ENCODE results near the gene ABR. TPM values are rescaled to one million over a fixed set of nuclear protein-coding genes. Genes with fewer than 3 reads are reported as not detected.

The ABR gene
- total and polyA plus RNA-seq, 4 experiments from 2014 or later = 7.2 to 157 (median 86.1) TPM

DNA sequence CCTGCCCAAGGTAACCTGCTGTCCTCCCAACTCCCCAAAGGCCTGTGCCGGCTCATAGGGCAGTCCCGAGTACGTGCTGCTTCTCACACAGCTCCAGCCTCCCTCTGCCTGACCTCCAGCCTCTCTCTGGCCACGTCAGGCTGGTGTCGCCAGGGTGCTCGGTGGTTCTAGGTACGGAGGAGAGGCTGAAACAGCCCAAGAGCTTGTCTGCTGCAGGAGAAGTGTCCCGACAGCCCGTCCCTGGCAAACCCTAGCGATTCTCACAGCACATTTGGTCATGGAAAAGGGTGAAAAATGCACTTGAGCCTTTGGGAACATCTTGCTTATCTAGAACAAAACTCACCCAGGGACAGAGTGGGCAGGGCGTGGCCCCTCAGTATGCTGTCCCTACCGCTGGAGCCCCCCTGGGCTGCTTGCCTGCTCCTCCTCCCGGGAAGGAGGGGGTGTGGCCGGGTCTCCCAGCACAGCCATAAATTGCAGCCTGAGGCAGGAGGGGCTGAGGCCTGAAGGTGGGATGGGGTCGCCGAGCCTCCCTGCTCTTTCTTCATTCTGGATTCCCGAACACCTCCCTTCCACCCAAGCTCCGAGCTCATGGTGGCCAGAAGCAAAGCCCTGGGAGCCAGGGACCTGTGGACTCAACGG lies 142.4 kb downstream of the ABR start:
- Mint-ChIP-seq H3K27ac (no peak overlapping the region), H3K4me1 (peaks cover 0 to 6% (median 0%) of the 10 kb centered on the region in 4 donors), H3K9me3 (no peaks in the 10 kb centered on the region), H3K4me3 (no peak overlapping the region), H3K36me3 (peaks cover 8 to 13% of the 10 kb centered on the region in 2 donors), H3K27me3 (no peaks in the 10 kb centered on the region)
- intact Hi-C loops (cut with micrococcal nuclease) = no loop called here
- ChIA-PET CTCF (ENCODE audit: partially characterized antibody) (no interaction called here), POLR2A (ENCODE audit: partially characterized antibody) (no interaction called here)
- H3K4me1 ChIP-seq (ENCODE audit: insufficient read depth, low read length) = no peaks in the 10 kb centered on the region
- DNase-seq = no peak
- peaks cover 11% of the 10 kb centered on the region for H3K36me3 ChIP-seq (ENCODE audit: insufficient read depth, low read length)
- H3K4me3 ChIP-seq (ENCODE audit: low read length in 2 of 2) = no peak overlapping the region
- no peaks in the 10 kb centered on the region for H3K9me3 ChIP-seq (ENCODE audit: control insufficient read depth in 1 of 2, low read length in 2 of 2)
- H3K27ac ChIP-seq (ENCODE audit: low read depth, low read length) = no peak overlapping the region
- no peaks in the 10 kb centered on the region for H3K27me3 ChIP-seq (ENCODE audit: insufficient read depth, low read length)

DNA sequence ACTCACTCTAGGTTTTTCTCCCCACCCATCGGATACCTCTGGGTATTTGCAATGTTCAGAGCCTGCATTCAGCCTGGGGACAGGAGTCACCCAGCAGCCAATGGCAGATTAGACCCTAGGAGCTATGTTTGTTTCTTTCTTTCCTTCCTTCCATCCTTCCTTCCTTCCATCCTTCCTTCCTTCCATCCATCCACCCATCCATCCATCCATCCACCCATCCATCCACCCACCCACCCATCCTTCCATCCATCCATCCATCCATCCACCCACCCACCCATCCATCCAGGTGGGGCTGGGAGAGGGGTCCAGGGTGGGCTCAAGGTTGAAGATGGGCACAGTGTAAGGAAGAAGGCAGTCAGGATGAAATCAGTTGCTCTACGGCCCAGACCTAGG lies 142.9 kb downstream of the ABR start:
- ChIA-PET CTCF (ENCODE audit: partially characterized antibody) (no interaction called here), POLR2A (ENCODE audit: partially characterized antibody) (no interaction called here)
- Mint-ChIP-seq H3K4me1 (peaks cover 0 to under 1% (median 0%) of the 10 kb centered on the region in 4 donors), H3K9me3 (no peaks in the 10 kb centered on the region), H3K27me3 (no peaks in the 10 kb centered on the region), H3K4me3 (no peak overlapping the region), H3K27ac (peak overlapping the region in 2 of 7 donors; percentile 23 to 63), H3K36me3 (peaks cover 3 to 10% of the 10 kb centered on the region in 2 donors)
- intact Hi-C loops (cut with micrococcal nuclease) = no loop called here
- Histone ChIP-seq H3K27me3 (ENCODE audit: insufficient read depth, low read length) (no peaks in the 10 kb centered on the region), H3K4me1 (ENCODE audit: insufficient read depth, low read length) (no peaks in the 10 kb centered on the region), H3K4me3 (ENCODE audit: low read length in 2 of 2) (no peak overlapping the region), H3K36me3 (ENCODE audit: insufficient read depth, low read length) (peaks cover 6% of the 10 kb centered on the region), H3K9me3 (ENCODE audit: control insufficient read depth in 1 of 2, low read length in 2 of 2) (no peaks in the 10 kb centered on the region), H3K27ac (ENCODE audit: low read depth, low read length) (no peak overlapping the region)
- no peak for DNase-seq

- Mint-ChIP-seq H3K36me3 (peaks cover 0 to 7% of the 10 kb centered on the region in 2 donors), H3K4me3 (no peak overlapping the region), H3K4me1 (no peaks in the 10 kb centered on the region), H3K9me3 (no peaks in the 10 kb centered on the region), H3K27ac (peak overlapping the region in 2 of 7 donors; percentile 23 to 63), H3K27me3 (no peaks in the 10 kb centered on the region)
- Histone ChIP-seq H3K27ac (ENCODE audit: low read depth, low read length) (no peak overlapping the region), H3K4me1 (ENCODE audit: insufficient read depth, low read length) (no peaks in the 10 kb centered on the region), H3K36me3 (ENCODE audit: insufficient read depth, low read length) (peaks cover 6% of the 10 kb centered on the region), H3K4me3 (ENCODE audit: low read length in 2 of 2) (no peak overlapping the region), H3K27me3 (ENCODE audit: insufficient read depth, low read length) (no peaks in the 10 kb centered on the region), H3K9me3 (ENCODE audit: control insufficient read depth in 1 of 2, low read length in 2 of 2) (no peaks in the 10 kb centered on the region)
- intact Hi-C loops (cut with micrococcal nuclease) = no loop called here
- CTCF ChIA-PET (ENCODE audit: partially characterized antibody) = no interaction called here
- no peak for DNase-seq
- POLR2A ChIA-PET (ENCODE audit: partially characterized antibody) = no interaction called here
Observed at GRCh38 chr17:1036171-1036844, 143.5 kb downstream of the ABR start.

GRCh38 chr17:1035546-1036170 lies 144.1 kb downstream of the ABR start:
- intact Hi-C loops (cut with micrococcal nuclease) = no loop called here
- Mint-ChIP-seq H3K4me3 (no peak overlapping the region), H3K36me3 (peaks cover 0 to 7% of the 10 kb centered on the region in 2 donors), H3K9me3 (no peaks in the 10 kb centered on the region), H3K27ac (no peak overlapping the region), H3K27me3 (no peaks in the 10 kb centered on the region), H3K4me1 (no peaks in the 10 kb centered on the region)
- H3K4me3 ChIP-seq (ENCODE audit: low read length in 2 of 2) = no peak overlapping the region
- H3K36me3 ChIP-seq (ENCODE audit: insufficient read depth, low read length) = peaks cover 6% of the 10 kb centered on the region
- no peaks in the 10 kb centered on the region for H3K27me3 ChIP-seq (ENCODE audit: insufficient read depth, low read length)
- no peaks in the 10 kb centered on the region for H3K9me3 ChIP-seq (ENCODE audit: control insufficient read depth in 1 of 2, low read length in 2 of 2)
- POLR2A ChIA-PET (ENCODE audit: partially characterized antibody) = no interaction called here
- DNase-seq = no peak
- H3K27ac ChIP-seq (ENCODE audit: low read depth, low read length) = no peak overlapping the region
- CTCF ChIA-PET (ENCODE audit: partially characterized antibody) = no interaction called here
- no peaks in the 10 kb centered on the region for H3K4me1 ChIP-seq (ENCODE audit: insufficient read depth, low read length)

DNA sequence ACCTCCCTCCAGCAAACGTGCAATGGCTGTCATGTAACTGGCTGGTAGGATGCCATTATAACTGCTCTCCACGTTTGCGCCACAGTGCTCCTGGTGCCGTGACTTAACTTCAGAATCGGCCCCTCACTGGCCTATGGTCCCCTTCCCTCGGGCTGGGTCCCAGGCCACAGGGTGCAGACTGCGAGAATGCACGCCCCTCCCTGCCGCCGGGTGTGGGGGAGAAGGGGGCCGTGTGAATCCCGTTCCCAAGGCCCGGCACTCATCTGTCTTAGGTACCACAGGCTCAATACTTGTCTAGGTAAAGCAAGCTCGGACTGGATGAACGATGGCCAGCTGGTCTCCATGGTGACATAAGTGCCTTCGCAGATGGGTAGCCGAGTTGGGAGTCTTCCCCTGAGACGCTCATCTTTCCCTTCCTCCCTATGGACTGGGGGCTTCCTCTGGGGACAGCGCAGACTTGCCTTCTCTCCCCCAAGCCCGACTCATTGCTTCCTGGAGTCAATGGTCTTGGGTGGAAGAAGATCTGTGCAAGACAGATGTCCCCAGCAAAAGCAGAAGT lies 145.1 kb downstream of the ABR start:
- H3K36me3 ChIP-seq (ENCODE audit: insufficient read depth, low read length) = peaks cover 6% of the 10 kb centered on the region
- Mint-ChIP-seq H3K4me3 (no peak overlapping the region), H3K27me3 (no peaks in the 10 kb centered on the region), H3K9me3 (no peaks in the 10 kb centered on the region), H3K36me3 (peaks cover 0 to 7% of the 10 kb centered on the region in 2 donors), H3K27ac (peak overlapping the region in 2 of 7 donors; percentile 12 to 43), H3K4me1 (no peaks in the 10 kb centered on the region)
- H3K27me3 ChIP-seq (ENCODE audit: insufficient read depth, low read length) = no peaks in the 10 kb centered on the region
- no peak overlapping the region for H3K27ac ChIP-seq (ENCODE audit: low read depth, low read length)
- H3K4me3 ChIP-seq (ENCODE audit: low read length in 2 of 2) = no peak overlapping the region
- intact Hi-C loops (cut with micrococcal nuclease) = no loop called here
- ChIA-PET POLR2A (ENCODE audit: partially characterized antibody) (no interaction called here), CTCF (ENCODE audit: partially characterized antibody) (no interaction called here)
- no peaks in the 10 kb centered on the region for H3K4me1 ChIP-seq (ENCODE audit: insufficient read depth, low read length)
- no peaks in the 10 kb centered on the region for H3K9me3 ChIP-seq (ENCODE audit: control insufficient read depth in 1 of 2, low read length in 2 of 2)
- DNase-seq = no peak

DNA sequence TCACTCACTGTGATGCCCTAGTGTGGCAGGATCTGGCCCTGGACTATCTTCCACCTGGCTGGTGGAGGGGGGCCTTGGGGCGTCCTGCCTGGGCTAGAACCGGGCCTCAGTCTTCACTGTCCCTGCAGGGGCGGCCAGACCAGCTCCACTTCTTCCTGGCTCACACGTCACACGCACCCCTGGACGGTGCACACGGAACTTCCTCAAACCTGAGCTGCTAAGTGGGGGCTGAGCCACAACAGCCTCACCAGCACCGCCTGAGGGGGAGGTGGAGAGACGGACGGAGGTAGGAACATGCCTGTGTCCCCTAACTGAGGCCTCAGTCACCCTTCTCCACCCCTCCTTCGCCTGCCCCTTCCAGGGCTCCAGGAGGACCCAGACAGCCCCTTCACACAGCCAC lies 146.3 kb downstream of the ABR start:
- DNase-seq = no peak
- Mint-ChIP-seq H3K36me3 (peaks cover 0 to 7% of the 10 kb centered on the region in 2 donors), H3K4me1 (no peaks in the 10 kb centered on the region), H3K27me3 (no peaks in the 10 kb centered on the region), H3K27ac (peak overlapping the region in 2 of 7 donors; percentile 24 to 65), H3K4me3 (no peak overlapping the region), H3K9me3 (no peaks in the 10 kb centered on the region)
- Histone ChIP-seq H3K27ac (ENCODE audit: low read depth, low read length) (no peak overlapping the region), H3K27me3 (ENCODE audit: insufficient read depth, low read length) (no peaks in the 10 kb centered on the region), H3K4me1 (ENCODE audit: insufficient read depth, low read length) (no peaks in the 10 kb centered on the region), H3K4me3 (ENCODE audit: low read length in 2 of 2) (no peak overlapping the region), H3K9me3 (ENCODE audit: control insufficient read depth in 1 of 2, low read length in 2 of 2) (no peaks in the 10 kb centered on the region), H3K36me3 (ENCODE audit: insufficient read depth, low read length) (peaks cover 6% of the 10 kb centered on the region)
- ChIA-PET POLR2A (ENCODE audit: partially characterized antibody) (no interaction called here), CTCF (ENCODE audit: partially characterized antibody) (interaction anchor here (1.3 kb wide), 1 partner anchor 23 kb away, joined by 4 read pairs; no protein-coding TSS in a partner anchor)
- intact Hi-C loops (cut with micrococcal nuclease) = no loop called here

DNA sequence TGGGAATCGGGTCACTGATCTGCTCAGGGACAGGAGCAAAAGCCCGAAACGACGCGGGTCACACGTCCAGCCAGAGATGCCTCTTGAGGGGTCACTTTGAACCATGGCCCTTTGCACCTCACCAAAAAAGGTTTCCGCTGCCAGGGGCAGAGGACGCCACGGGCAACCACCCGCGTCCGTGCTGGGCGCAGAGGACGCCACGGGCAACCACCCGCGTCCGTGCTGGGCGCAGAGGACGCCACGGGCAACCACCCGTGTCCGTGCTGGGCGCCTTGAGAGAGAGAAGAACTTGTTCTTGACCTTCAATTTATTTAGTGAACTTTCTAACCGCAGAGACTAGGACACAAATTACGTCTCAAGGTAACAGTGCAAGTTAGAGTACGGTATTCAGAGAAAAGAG lies 147.4 kb downstream of the ABR start:
- peaks cover 0 to 9% of the 10 kb centered on the region in 2 donors for H3K36me3 Mint-ChIP-seq
- H3K27ac Mint-ChIP-seq = peak overlapping the region in 1 of 7 donors; percentile 48
- intact Hi-C loops (cut with micrococcal nuclease) = no loop called here
- no peaks in the 10 kb centered on the region for H3K27me3 Mint-ChIP-seq
- POLR2A ChIA-PET (ENCODE audit: partially characterized antibody) = no interaction called here
- no peak overlapping the region for H3K27ac ChIP-seq (ENCODE audit: low read depth, low read length)
- CTCF ChIA-PET (ENCODE audit: partially characterized antibody) = no interaction called here
- no peaks in the 10 kb centered on the region for H3K9me3 Mint-ChIP-seq
- H3K4me1 Mint-ChIP-seq = no peaks in the 10 kb centered on the region
- no peak for DNase-seq
- no peaks in the 10 kb centered on the region for H3K9me3 ChIP-seq (ENCODE audit: control insufficient read depth in 1 of 2, low read length in 2 of 2)
- no peaks in the 10 kb centered on the region for H3K27me3 ChIP-seq (ENCODE audit: insufficient read depth, low read length)
- H3K4me3 ChIP-seq (ENCODE audit: low read length in 2 of 2) = no peak overlapping the region
- H3K4me3 Mint-ChIP-seq = no peak overlapping the region
- H3K4me1 ChIP-seq (ENCODE audit: insufficient read depth, low read length) = no peaks in the 10 kb centered on the region
- peaks cover 6% of the 10 kb centered on the region for H3K36me3 ChIP-seq (ENCODE audit: insufficient read depth, low read length)
